Activated CD4-positive, alpha-beta T cell treated with anti-CD3 and anti-CD28 coated beads, Interleukin-2, amount 50 U/mL, for 48 hours (primary cell): ENCODE measurements around the gene GBE1.

ENCODE experiments used
- DNase-seq, 2 experiments: peaks; one replicate each; pipeline ENCODE4 v3.0.0-alpha.2; 2020

Gene GBE1

GRCh38 chr3:81695302-81695701, 66.1 kb downstream of the GBE1 start:
- no peak for DNase-seq

- no peak for DNase-seq
Measured at GRCh38 chr3:81694662-81695061, 66.8 kb downstream of the GBE1 start.

- no peak for DNase-seq
Measured at GRCh38 chr3:81692766-81693165, 68.7 kb downstream of the GBE1 start.

DNA sequence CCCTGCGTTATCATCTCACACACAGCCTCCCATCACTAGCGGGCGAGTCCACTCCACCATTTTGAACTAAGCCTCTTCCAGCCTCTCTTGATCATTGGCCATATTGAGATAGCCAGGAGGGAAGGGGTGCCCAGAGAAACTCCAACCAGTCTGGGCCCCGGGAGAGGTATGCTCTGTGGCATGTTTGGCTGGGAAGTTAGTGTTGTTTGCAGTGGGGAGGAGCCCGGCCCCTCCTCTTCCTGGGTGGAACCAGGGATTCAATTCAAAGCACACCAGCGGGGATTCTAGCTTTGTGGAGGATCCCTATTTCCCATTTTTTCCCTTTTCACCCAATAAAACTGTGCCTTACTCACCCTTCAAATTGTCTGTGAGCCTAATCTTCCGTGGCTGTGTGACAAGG, 71.8 kb downstream of the GBE1 start:
- no peak for DNase-seq

DNA sequence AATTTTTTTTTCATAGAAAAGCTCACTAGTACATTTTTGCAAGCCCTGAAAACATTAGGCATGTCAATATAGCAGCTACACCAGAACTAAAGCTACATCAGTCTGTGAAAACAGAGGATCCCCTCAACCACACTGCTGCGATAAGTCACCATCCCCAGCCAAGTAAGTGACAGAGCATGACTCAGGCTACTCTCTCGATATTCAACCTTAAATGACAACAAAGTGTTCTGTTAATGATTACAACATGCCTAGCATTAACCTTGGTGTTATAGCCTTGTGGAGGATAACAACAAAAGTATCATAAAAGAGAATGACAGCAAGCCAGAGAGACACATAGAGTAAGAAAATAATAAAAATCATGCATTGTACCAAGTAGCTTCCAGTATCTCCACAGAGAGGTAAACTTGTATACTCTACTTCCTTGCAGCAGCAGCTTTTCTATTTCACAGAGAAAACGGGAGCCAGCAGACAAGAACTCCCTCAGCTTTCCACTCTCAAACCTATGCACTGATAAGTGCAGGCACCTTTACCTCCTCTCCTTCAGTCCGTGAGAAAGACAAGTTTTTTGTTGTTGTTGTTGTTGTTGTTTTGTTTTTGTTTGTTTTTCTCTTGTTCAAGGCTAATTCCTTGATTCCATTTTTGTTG, 76.6 kb downstream of the GBE1 start:
- no peak for DNase-seq

- DNase-seq: no peak
Measured at GRCh38 chr3:81676706-81677456, 84.6 kb downstream of the GBE1 start.

GRCh38 chr3:81674690-81675089, 86.8 kb downstream of the GBE1 start:
- DNase-seq: no peak

- no peak for DNase-seq
Measured at GRCh38 chr3:81668283-81668682, 93.2 kb downstream of the GBE1 start.

GRCh38 chr3:81666502-81667121, 94.8 kb downstream of the GBE1 start:
- no peak for DNase-seq

DNA sequence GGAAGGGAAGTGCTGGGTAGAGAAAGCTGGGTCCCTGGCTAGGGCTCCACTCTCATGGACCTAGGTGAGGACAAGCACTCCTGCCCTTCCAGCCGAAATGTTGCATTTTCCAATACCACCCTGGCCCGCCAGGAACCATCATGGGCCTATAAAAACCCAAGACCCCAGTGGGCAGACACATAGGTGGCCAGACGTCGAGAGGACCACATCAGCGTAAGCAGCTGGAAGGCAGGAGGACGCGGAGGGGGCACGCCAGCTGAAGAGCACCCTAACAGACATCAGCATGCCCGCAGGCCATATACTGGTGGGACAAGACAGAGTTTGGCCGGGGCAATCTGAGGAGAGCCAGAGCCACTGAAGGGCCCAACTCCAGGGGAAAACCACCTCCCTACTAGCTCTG, 98.3 kb downstream of the GBE1 start:
- no peak for DNase-seq

DNA sequence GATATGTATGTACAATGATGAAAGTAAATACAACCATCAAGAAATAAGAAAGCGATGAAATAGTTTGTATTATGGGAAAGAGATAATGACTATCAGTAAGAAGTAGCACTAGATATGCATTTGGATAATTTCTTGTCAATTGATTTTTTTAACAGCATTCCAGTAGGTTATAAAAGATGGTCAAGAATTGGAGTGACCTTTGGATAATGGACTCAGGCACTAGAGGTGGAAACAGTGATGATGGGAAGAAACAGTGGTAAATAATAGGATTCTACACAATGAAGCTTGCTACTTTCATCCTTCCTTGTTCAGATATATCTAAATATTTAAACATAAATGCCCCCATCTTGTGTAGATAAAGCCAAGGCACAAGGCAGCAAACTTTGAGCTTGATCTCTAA, 101.4 kb downstream of the GBE1 start:
- DNase-seq: no peak

DNA sequence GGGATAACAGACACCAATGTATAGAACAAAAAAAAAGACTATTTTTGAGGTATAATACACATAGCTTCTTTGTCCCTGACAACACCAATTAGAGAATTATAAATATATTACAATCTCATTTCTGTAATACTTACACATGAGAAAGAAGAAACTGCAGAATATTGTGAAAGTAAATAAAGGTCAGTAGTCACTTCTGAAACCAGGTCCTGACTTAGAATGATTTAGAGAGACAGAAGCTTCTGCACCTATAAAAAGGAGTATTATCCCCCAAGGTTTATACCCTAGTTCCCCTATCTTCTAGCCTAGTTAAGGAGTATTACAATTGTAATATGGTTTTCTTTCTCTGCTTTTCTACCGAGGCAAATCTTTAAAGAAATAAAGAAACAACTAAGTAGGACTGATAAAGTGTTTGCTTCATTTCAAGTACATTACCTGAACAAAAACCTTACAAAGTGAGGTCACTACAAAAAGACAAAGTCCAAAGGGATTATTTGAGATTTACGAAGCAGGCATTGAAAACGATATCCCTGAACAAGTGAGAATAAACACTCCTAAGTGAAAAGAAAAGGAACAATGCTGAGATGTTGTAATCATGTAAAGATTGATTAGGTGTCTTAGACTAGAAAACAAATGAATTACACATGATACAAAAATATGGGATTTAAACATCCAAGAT, 103.0 kb downstream of the GBE1 start:
- DNase-seq: no peak

DNA sequence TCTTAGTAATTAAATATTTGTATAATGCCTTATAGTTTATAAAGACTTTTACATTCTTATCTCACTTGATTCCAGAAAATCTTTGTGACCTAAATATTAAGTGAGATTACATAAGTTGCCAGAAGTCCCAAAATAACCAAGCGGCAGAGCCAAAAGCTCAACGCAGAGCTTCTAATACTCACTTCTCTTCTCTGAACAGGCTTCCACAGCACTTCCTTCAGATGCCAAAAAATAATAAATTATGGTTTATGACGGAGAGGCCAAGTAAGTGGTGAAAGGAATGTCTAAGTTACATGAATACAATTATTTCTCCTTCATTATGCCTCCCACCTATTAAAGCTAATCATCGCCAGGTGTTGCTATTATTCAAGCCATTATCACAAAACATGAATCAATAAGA, 110.3 kb downstream of the GBE1 start:
- DNase-seq: no peak

- DNase-seq: no peak
Measured at GRCh38 chr3:81650187-81650586, 111.3 kb downstream of the GBE1 start.

GRCh38 chr3:81645248-81645647, 116.2 kb downstream of the GBE1 start:
- no peak for DNase-seq

DNA sequence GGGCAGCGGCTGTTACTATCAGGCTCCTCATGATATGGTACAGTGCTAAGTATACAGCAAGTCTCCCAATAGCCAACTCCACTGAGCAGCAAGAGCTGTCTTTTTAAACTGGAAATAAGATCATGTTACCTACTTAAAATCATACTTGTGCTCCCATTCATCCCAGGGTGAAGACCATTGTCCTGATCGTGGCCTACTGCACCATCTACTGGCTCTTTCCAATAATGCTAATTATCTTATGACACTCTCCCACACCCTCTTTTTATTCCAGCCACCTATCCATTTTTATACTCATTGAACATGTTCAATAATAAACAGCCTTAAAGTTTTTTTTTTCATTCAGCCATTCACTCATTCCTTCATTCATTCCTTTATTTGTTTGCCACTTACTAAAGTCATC, 117.7 kb downstream of the GBE1 start:
- DNase-seq: no peak

DNA sequence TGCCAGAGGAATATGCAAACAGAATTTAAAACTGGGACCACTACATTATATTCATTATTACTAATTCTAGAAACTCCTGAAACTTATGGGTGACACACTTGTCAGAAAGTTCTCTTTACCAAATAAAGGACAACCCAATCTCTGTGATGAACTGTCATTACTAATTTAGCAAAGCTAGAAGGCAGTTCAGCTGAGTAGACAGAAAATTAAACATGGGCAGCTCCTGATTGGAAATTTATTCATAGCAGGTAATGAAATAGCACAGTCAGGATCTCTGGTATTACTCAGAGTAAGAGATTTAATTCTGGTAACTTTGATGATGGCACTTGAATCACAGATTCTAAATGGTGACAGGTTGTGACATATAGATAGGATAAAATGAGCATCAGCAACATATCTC, 123.0 kb downstream of the GBE1 start:
- no peak for DNase-seq

DNA sequence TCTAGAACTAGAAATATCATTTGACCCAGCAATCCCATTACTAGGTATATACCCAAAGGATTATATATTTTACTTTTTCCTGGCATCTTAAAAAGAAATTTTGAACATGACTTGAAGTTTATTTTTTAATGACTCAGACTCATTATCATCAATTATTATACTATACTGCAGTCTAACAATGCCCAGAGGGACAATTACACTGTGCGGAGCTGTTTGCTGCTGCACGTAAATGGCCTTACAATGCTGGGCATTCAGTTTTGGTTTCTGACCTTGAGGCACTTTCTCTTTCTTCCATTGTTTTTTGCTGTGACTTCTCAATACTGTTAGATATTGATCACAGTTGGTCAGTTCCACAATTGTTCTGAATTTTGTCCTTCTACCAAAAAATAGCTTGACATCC, 128.8 kb downstream of the GBE1 start:
- DNase-seq: no peak

- no peak for DNase-seq
Measured at GRCh38 chr3:81624756-81625155, 136.7 kb downstream of the GBE1 start.

GRCh38 chr3:81622395-81622794, 139.1 kb downstream of the GBE1 start:
- DNase-seq: no peak

DNA sequence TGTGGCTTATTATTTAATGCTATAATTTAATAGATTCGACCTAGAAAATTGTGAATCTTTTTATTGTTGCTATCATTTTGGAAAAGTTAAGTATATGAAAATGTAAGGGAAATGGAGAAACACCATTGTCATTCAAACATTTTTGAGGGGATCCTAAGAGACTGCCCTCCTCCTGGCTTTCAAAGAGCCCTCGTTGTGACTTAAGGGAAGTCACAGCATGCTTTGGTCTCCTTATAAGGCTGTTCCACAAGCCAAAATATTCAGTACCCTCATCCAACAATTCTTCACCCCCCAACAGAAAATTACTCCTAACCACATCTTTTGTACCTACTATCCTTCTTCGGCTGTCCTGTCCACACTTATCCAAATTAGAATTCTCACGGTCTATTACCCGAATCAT, 140.2 kb downstream of the GBE1 start:
- DNase-seq: no peak

DNA sequence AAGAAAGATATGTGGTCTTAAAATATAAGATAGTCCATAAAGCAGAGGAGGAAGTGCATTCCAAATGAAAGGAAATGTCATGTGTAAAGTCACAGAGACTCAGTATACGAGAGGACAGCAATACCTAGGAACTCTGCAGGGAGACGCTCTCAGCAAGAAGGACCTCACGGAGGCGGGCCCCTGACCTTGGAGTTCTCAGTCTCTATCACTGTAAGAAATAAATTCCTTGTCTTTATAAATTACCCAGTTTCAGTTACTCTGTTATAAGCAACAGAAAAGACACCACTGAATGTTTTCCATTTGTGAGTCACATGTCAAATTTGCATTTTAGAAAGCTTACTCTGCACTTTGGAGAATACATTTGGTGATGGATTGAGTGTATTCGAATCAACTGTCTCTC, 140.6 kb downstream of the GBE1 start:
- DNase-seq: no peak

DNA sequence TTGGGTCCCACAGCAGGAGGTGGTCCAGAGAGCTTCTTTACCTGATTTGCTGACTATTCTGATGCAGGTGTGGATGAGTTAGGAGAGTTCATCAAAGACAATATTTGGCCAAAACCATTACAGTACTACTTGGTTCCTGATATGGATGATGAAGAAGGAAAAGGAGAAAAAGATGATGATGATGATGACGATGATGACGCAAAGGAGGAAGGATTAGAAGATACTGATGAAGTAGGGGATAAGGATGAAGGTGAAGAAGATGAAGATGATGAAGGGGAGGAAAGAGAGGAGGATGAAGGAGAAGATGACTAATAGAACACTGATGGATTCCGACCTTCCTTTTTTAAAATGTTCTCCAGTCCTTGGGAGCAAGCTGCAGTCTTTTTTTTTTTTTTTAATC, 148.7 kb downstream of the GBE1 start:
- DNase-seq: no peak

DNA sequence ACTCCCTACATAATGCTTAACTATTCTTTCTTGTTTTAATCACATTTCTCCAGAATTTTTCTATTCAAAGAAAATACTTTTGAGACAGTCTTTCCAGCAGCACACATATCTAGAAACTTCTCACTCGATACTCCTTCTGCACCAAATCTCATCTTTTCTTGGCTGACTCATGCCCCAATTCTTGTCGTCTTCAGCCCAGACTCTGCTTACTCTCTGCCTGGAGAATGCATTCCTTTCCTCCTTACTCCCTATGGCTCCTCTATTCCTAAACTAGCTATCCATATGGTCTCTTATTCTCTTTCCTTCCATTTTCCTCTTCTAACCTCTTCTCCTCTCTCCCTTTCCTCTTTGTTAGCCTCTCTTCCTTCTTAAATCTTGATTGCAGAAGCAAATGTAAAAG, 158.7 kb downstream of the GBE1 start:
- DNase-seq: no peak
